Astrocyte (in vitro differentiated cells and primary cell): Measurements from ENCODE around the gene NEIL3. TPM values are rescaled to one million over a fixed set of nuclear protein-coding genes. Genes with fewer than 3 reads are reported as not detected.

Experiments used
- DNase-seq: peaks from one replicate; pipeline ENCODE4 v3.0.0-alpha.2; 2010; ENCODE audit warnings: low read depth
- FAIRE-seq: peaks from 2 replicates; lab custom pipeline; 2011; peaks lifted over from hg19 to GRCh38; lab: Jason Lieb, UNC
- H2AFZ ChIP-seq: 2 replicates; pipeline ENCODE4 v1.6.0; 2012; ENCODE audit warnings: low read depth, low read length, inconsistent platforms
- H3K27ac ChIP-seq: 2 replicates; pipeline ENCODE4 v1.5.1; 2011; ENCODE audit warnings: low read depth, low read length, inconsistent platforms
- H3K27me3 ChIP-seq: 2 replicates; pipeline ENCODE4 v1.6.0; 2011; ENCODE audit warnings: low read length, inconsistent platforms; ENCODE audit not compliant: insufficient read depth
- H3K36me3 ChIP-seq: 2 replicates; pipeline ENCODE4 v1.5.1; 2011; ENCODE audit warnings: low read length, inconsistent platforms; ENCODE audit not compliant: insufficient read depth
- H3K4me1 ChIP-seq: 2 replicates; pipeline ENCODE4 v1.5.1; 2011; ENCODE audit warnings: low read length, inconsistent platforms; ENCODE audit not compliant: insufficient read depth
- H3K4me2 ChIP-seq: 2 replicates; pipeline ENCODE4 v1.6.0; 2012; ENCODE audit warnings: low read length, inconsistent platforms
- H3K4me3 ChIP-seq: 2 replicates; pipeline ENCODE4 v1.5.1; 2011; ENCODE audit warnings: low read depth, mild to moderate bottlenecking, low read length, inconsistent platforms; ENCODE audit not compliant: insufficient read depth
- H3K79me2 ChIP-seq: 2 replicates; pipeline ENCODE4 v1.6.0; 2012; ENCODE audit warnings: mild to moderate bottlenecking, low read length, inconsistent platforms; ENCODE audit not compliant: insufficient read depth
- H3K9ac ChIP-seq: 2 replicates; pipeline ENCODE4 v1.6.0; 2012; ENCODE audit warnings: mild to moderate bottlenecking, low read length, inconsistent platforms
- H3K9me3 ChIP-seq: 2 replicates; pipeline ENCODE4 v1.5.1; 2012; ENCODE audit warnings: low read depth, mild to moderate bottlenecking, low read length, inconsistent platforms; ENCODE audit not compliant: insufficient read depth
- H4K20me1 ChIP-seq: 2 replicates; pipeline ENCODE4 v1.6.0; 2012; ENCODE audit warnings: low read length, inconsistent platforms; ENCODE audit not compliant: insufficient read depth
- H3K27ac Mint-ChIP-seq: one replicate; pipeline ENCODE4 v1.8.0; 2021; ENCODE audit warnings: mild to moderate bottlenecking, mixed read lengths; ENCODE audit not compliant: unreplicated experiment
- H3K27me3 Mint-ChIP-seq: one replicate; pipeline ENCODE4 v1.8.0; 2021; ENCODE audit warnings: low read depth, mixed read lengths; ENCODE audit not compliant: unreplicated experiment
- H3K36me3 Mint-ChIP-seq: one replicate; pipeline ENCODE4 v1.8.0; 2021; ENCODE audit warnings: low read depth, mixed read lengths; ENCODE audit not compliant: unreplicated experiment
- H3K4me1 Mint-ChIP-seq: one replicate; pipeline ENCODE4 v1.8.0; 2021; ENCODE audit warnings: low read depth, mixed read lengths; ENCODE audit not compliant: unreplicated experiment
- H3K4me3 Mint-ChIP-seq: one replicate; pipeline ENCODE4 v1.8.0; 2021; ENCODE audit warnings: mild to moderate bottlenecking, moderate library complexity, mixed read lengths; ENCODE audit not compliant: unreplicated experiment
- H3K9me3 Mint-ChIP-seq: one replicate; pipeline ENCODE4 v1.8.0; 2021; ENCODE audit warnings: mild to moderate bottlenecking, mixed read lengths; ENCODE audit not compliant: unreplicated experiment
- CTCF ChIP-seq: IDR thresholded peaks from 2 replicates; pipeline ENCODE4 v1.5.1; 2011; ENCODE audit warnings: low read depth, mild to moderate bottlenecking, inconsistent platforms, low read length, moderate library complexity; ENCODE audit not compliant: insufficient read depth
- EZH2 ChIP-seq: IDR thresholded peaks from 2 replicates; pipeline ENCODE4 v1.6.1; 2012; ENCODE audit warnings: mild to moderate bottlenecking, low read length, inconsistent platforms; ENCODE audit not compliant: insufficient read depth
- total RNA-seq: library from RNA; stranded (reverse); gene quantifications from 2 replicates; pipeline ENCODE4 v1.2.1, GENCODE V29; 2021

The NEIL3 gene
- total RNA-seq, 1 donor from 2014 or later = 0.91 TPM

DNA sequence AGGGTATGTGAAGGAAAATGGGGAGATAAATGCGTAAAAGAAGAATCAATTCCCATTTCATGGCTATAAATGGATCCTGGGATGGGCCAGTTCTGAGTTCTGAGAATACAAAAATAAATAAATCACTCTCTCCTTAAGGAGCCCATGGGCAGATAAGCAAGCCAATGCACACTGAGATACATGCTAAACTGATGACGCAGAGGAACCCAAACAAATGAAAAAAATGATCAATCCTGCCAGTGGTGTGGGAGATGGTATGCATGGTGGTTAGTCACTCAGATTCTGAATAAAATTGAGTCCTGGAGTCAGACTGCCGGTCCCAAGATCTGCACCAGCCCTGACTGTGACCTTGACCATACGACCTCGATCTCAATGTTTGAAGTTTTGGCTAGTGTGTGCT lies 59.7 kb downstream of the NEIL3 start:
- Histone ChIP-seq H3K36me3 (no peaks in the 10 kb centered on the region), H3K27ac (peak overlapping the region; percentile 47), H4K20me1 (no peaks in the 10 kb centered on the region), H2AFZ (no peak overlapping the region), H3K4me1 (peaks cover 11% of the 10 kb centered on the region), H3K4me2 (peak overlapping the region; percentile 60), H3K4me3 (no peak overlapping the region), H3K79me2 (no peaks in the 10 kb centered on the region), H3K27me3 (no peaks in the 10 kb centered on the region), H3K9me3 (no peaks in the 10 kb centered on the region), H3K9ac (peak overlapping the region; percentile 8)
- Mint-ChIP-seq H3K36me3 (no peaks in the 10 kb centered on the region), H3K4me3 (no peak overlapping the region), H3K4me1 (peaks cover 9% of the 10 kb centered on the region), H3K9me3 (no peaks in the 10 kb centered on the region), H3K27ac (no peak overlapping the region), H3K27me3 (no peaks in the 10 kb centered on the region)
- no peak for TF ChIP-seq CTCF
- TF ChIP-seq EZH2 = no peak
- FAIRE-seq = peak; percentile 45
- DNase-seq = peak; percentile 96

DNA sequence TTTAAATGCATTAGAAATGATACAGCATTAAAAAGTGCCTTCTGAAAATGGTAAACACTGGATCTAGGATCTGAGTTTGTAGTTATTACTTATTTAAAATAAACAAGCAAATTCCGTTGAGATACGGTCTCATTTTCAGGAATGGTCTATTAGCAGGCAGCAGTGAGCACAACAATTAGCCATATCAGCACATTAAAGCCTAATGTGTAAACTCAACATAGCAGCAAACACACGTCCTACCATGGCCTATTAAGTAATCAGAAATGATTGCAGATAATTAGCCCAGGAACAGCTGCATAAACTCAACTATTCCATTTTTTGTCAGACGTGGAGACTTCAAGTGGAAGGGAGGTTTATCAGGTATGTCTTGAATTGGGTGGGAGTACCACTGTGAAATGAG lies 61.8 kb downstream of the NEIL3 start:
- Mint-ChIP-seq H3K27me3 (no peaks in the 10 kb centered on the region), H3K4me3 (no peak overlapping the region), H3K27ac (no peak overlapping the region), H3K9me3 (no peaks in the 10 kb centered on the region), H3K36me3 (no peaks in the 10 kb centered on the region), H3K4me1 (peaks cover 9% of the 10 kb centered on the region)
- no peak overlapping the region for H3K4me2 ChIP-seq
- TF ChIP-seq CTCF = no peak
- TF ChIP-seq EZH2 = no peak
- no peak for FAIRE-seq
- peaks cover 11% of the 10 kb centered on the region for H3K4me1 ChIP-seq
- H2AFZ ChIP-seq = no peak overlapping the region
- no peaks in the 10 kb centered on the region for H3K27me3 ChIP-seq
- H3K36me3 ChIP-seq = no peaks in the 10 kb centered on the region
- no peaks in the 10 kb centered on the region for H4K20me1 ChIP-seq
- H3K9ac ChIP-seq = no peak overlapping the region
- no peak overlapping the region for H3K4me3 ChIP-seq
- H3K27ac ChIP-seq = no peak overlapping the region
- H3K79me2 ChIP-seq = no peaks in the 10 kb centered on the region
- no peaks in the 10 kb centered on the region for H3K9me3 ChIP-seq
- DNase-seq = no peak

DNA sequence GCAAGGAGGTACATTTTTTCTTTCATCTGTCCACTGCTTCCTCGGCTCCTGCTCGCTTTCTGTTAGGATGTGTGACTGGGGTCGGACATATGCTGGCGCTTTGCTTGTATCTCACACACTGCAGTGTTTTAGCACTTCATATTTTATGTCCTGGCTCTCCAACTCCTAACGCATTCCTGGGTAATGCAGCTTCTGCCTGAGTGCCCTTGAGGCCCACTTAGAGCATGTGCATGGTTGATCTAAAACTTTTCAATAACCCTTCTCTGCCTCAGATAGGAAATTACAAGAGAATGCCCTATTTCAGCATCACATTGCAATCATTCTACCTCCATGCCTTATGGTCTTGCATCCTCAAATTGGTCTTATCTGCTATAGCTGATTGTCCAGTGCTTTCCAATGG lies 65.3 kb downstream of the NEIL3 start:
- H3K27me3 Mint-ChIP-seq = no peaks in the 10 kb centered on the region
- H3K27ac Mint-ChIP-seq = no peak overlapping the region
- H3K4me3 Mint-ChIP-seq = no peak overlapping the region
- H3K27me3 ChIP-seq = no peaks in the 10 kb centered on the region
- H3K4me1 Mint-ChIP-seq = no peaks in the 10 kb centered on the region
- H3K36me3 ChIP-seq = no peaks in the 10 kb centered on the region
- H2AFZ ChIP-seq = no peak overlapping the region
- no peak overlapping the region for H3K4me3 ChIP-seq
- H3K36me3 Mint-ChIP-seq = no peaks in the 10 kb centered on the region
- TF ChIP-seq EZH2 (no peak), CTCF (no peak)
- H4K20me1 ChIP-seq = no peaks in the 10 kb centered on the region
- H3K4me2 ChIP-seq = no peak overlapping the region
- no peak overlapping the region for H3K27ac ChIP-seq
- H3K9me3 Mint-ChIP-seq = no peaks in the 10 kb centered on the region
- H3K79me2 ChIP-seq = no peaks in the 10 kb centered on the region
- H3K9me3 ChIP-seq = no peaks in the 10 kb centered on the region
- peaks cover 2% of the 10 kb centered on the region for H3K4me1 ChIP-seq
- no peak for DNase-seq
- FAIRE-seq = no peak
- H3K9ac ChIP-seq = no peak overlapping the region
